Ovary (tissue), 10 donors: Measurements from ENCODE around the gene DCAF10. TPM values are rescaled to one million over a fixed set of nuclear protein-coding genes. Genes with fewer than 3 reads are reported as not detected.
"Not testable (repeated sequence)": the region's sequence is repeated elsewhere in the genome, so short reads cannot be mapped to it uniquely, and the experiment has no call there.

ENCODE experiments used
- DNase-seq, 5 donors: peaks; one replicate each; pipeline ENCODE4 v3.0.0-alpha.2; 2019 to 2020
- H3K27ac ChIP-seq, 2 donors: fragments of 200-600 bp; one replicate each; pipeline versions ENCODE4 v1.5.1 to v1.8.0; 2019 to 2022
- H3K27me3 ChIP-seq: fragments of 200-600 bp; one replicate; pipeline ENCODE4 v1.8.0; 2022
- H3K36me3 ChIP-seq: fragments of 200-600 bp; sonication (generic); one replicate; pipeline ENCODE4 v1.5.1; 2019
- H3K4me1 ChIP-seq: one replicate; pipeline ENCODE4 v1.8.1; 2013; ENCODE audit warnings: mild to moderate bottlenecking, moderate library complexity; ENCODE audit not compliant: insufficient read depth
- H3K4me3 ChIP-seq: fragments of 200-600 bp; sonication (generic); one replicate; pipeline ENCODE4 v1.5.1; 2017
- H3K9me3 ChIP-seq, 2 donors: fragments of 200-600 bp in 1 of 2; sonication (generic) in 1 of 2; one replicate each; pipeline versions ENCODE4 v1.5.1 to v1.8.1; 2013 to 2019; ENCODE audit warnings: mild to moderate bottlenecking in 1 of 2, moderate library complexity in 1 of 2
- CTCF ChIP-seq, 3 donors: fragments of 450-650 bp in 2 of 3; fragments of 200-600 bp in 1 of 3; IDR thresholded peaks; one replicate each; pipeline versions ENCODE4 v1.5.1 to v1.8.0; 2016 to 2022; ENCODE audit warnings: antibody characterized with exemption in 3 of 3, mild to moderate bottlenecking in 1 of 3
- EP300 ChIP-seq: sonication (generic); formaldehyde crosslinking; IDR thresholded peaks from one replicate; pipeline ENCODE4 v1.6.1; 2017; ENCODE audit warnings: antibody characterized with exemption
- POLR2A ChIP-seq: fragments of 450-650 bp; IDR thresholded peaks from one replicate; pipeline ENCODE4 v1.6.1; 2017; ENCODE audit warnings: antibody characterized with exemption, mild to moderate bottlenecking, moderate library complexity
- WGBS, 3 donors: extraction: QIAGEN DNeasy Blood & Tissue Kit in 1 of 3; methylation state at CpG; one replicate each; pipeline versions ENCODE4 v1.1.5 to v1.1.7; 2013 to 2017; 5-methylcytosine and 5-hydroxymethylcytosine counted together
- intact Hi-C, 4 donors: fragments of 100-400 bp; cut with DNase I; formaldehyde crosslinking; loops; one replicate each; pipeline versions ENCODE4 v1.11.0 to v1.15.1; 2022 to 2023
- long read RNA-seq, 3 donors: library from polyadenylated mRNA in 2 of 3; unstranded in 2 of 3; transcript quantifications; one replicate each; pipeline ENCODE4 v2.0.0 and lab custom pipeline, GENCODE V29; 2021 to 2026
- polyA plus RNA-seq, 2 donors: library from polyadenylated mRNA; stranded (reverse); fragments of 200-250 nt in 1 of 2; fragments of 350-450 nt in 1 of 2; fragmentation: Illumina TruSeq in 1 of 2; extraction: RNeasy Lipid Tissue Mini Kit (QIAGEN cat#74804) in 1 of 2; gene quantifications; one replicate each; pipeline ENCODE4 v1.2.3, GENCODE V29; 2013 to 2014
- total RNA-seq, 7 donors: library from RNA; depleted of rRNA in 2 of 7; stranded (reverse); fragments of >200 nt in 2 of 7; fragmentation: NEBNext Ultra II Directional in 3 of 7; extraction: Animal tissue kit (Norgen Biotek cat#: 25700) in 3 of 7; gene quantifications; one replicate each; pipeline versions ENCODE4 v1.1.0 to v1.2.4, GENCODE V29; 2016 to 2023
- donor health status: DM: no; HTN: no; CAD: no; lungs with moderate emphysema.
- donor health status: DM: no; HTN: no; CAD: no.
- donor health status: Bipolar disorder and iron deficiency.
- donor health status: DM: yes; HTN: yes; CAD: no.
- donor health status: DM: no; HTN: no; CAD: no.
- donor health status: DM: yes; HTN: yes; CAD: no.

DCAF10 gene
- total RNA-seq (10 to 100 TPM; 15.9 to 39.8 (median 26.6) TPM), polyA plus RNA-seq (10 to 100 TPM in 1 of 2 donors, 1 to 10 TPM in 1; 9.0 to 16.4 TPM)
- long read RNA-seq, donor 1, partial matches to known transcripts = 6 of 23 reads
- long read RNA-seq, donor 1, other reads (novel, unspliced or antisense) = 13 of 23 reads
- long read RNA-seq, donor 2, transcript DCAF10-202 (7 exons, 3,862 nt) = major isoform, 6 of 13 reads
- long read RNA-seq, donor 2, partial matches to known transcripts = 7 of 13 reads
- long read RNA-seq, donor 2, other reads (novel, unspliced or antisense) = 0 of 13 reads
- long read RNA-seq, donor 3, transcript DCAF10-202 (7 exons, 3,862 nt) = major isoform, 34 of 89 reads
- long read RNA-seq, donor 3, partial matches to known transcripts = 10 of 89 reads
- long read RNA-seq, donor 3, other reads (novel, unspliced or antisense) = 45 of 89 reads

GRCh38 chr9:37800631-37801286 lies at the start of gene DCAF10:
TSS of gene DCAF10 (plus strand) at chr9:37800797. CDS start at chr9:37800867, 70 bp downstream.
- peak within 1 kb of the TSS; percentile 25 to 50 for H3K27ac ChIP-seq
- TF ChIP-seq CTCF (IDR thresholded peaks at IDR 0.05) (no peak), EP300 (no peak), POLR2A (peak; percentile 72)
- 0 to 1% (median 0%) methylated on average over 54 to 72 of the region's 72 CpGs for WGBS, 3 donors
- H3K27me3 ChIP-seq = no peaks in the 10 kb centered on the region
- H3K4me3 ChIP-seq = peak within 1 kb of the TSS; percentile 99
- DNase-seq = peak; percentile 75 to 92 (median 84)
- peaks cover 19% of the 10 kb centered on the region for H3K4me1 ChIP-seq
- H3K9me3 ChIP-seq = no peaks in the 10 kb centered on the region
- H3K36me3 ChIP-seq = no peaks in the 10 kb centered on the region
- intact Hi-C loops = no loop called here

- no peaks in the 10 kb centered on the region for H3K9me3 ChIP-seq
- no peaks in the 10 kb centered on the region for H3K36me3 ChIP-seq
- no peaks in the 10 kb centered on the region for H3K27me3 ChIP-seq
- TF ChIP-seq EP300 (no peak), POLR2A (no peak), CTCF (IDR thresholded peaks at IDR 0.05) (no peak)
- intact Hi-C loops = no loop called here
- no peak overlapping the region for H3K27ac ChIP-seq
- H3K4me3 ChIP-seq = no peak overlapping the region
- DNase-seq = no peak
- H3K4me1 ChIP-seq = peaks cover 3% of the 10 kb centered on the region
- 78 to 79% (median 78%) methylated on average over 6 of the region's 6 CpGs for whole genome bisulfite sequencing, 3 donors
These were observed 49.4 kb upstream of the DCAF10 start for GRCh38 chr9:37751186-37751585.

- H3K4me1 ChIP-seq, H3K36me3 ChIP-seq, intact Hi-C loops, H3K4me3 ChIP-seq, DNase-seq, H3K9me3 ChIP-seq, H3K27me3 ChIP-seq, H3K27ac ChIP-seq: not testable (repeated sequence)
- 84 to 93% (median 88%) methylated on average over 14 to 30 of the region's 30 CpGs for WGBS, 3 donors
These were observed 48.9 kb upstream of the DCAF10 start for GRCh38 chr9:37751704-37752103.

- H3K27ac ChIP-seq, H3K4me3 ChIP-seq, H3K36me3 ChIP-seq, H3K9me3 ChIP-seq, H3K4me1 ChIP-seq, DNase-seq, H3K27me3 ChIP-seq, intact Hi-C loops: not testable (repeated sequence)
- 94 to 100% (median 95%) methylated on average over 2 to 13 of the region's 13 CpGs for WGBS, 3 donors
These were observed 48.5 kb upstream of the DCAF10 start for GRCh38 chr9:37752112-37752511.

- intact Hi-C loops = no loop called here
- H3K4me1 ChIP-seq = peaks cover 3% of the 10 kb centered on the region
- TF ChIP-seq POLR2A = no peak
- no peak for TF ChIP-seq EP300
- TF ChIP-seq CTCF (IDR thresholded peaks at IDR 0.05) = no peak
- DNase-seq = peak in 2 of 5 donors; percentile 31 to 37
- 88 to 90% (median 89%) methylated on average over 29 of the region's 29 CpGs for WGBS, 3 donors
- H3K27ac ChIP-seq = peak overlapping the region in 1 of 2 donors; percentile 61
- H3K9me3 ChIP-seq = no peaks in the 10 kb centered on the region
- H3K27me3 ChIP-seq = no peaks in the 10 kb centered on the region
- no peaks in the 10 kb centered on the region for H3K36me3 ChIP-seq
- peak overlapping the region; percentile 87 for H3K4me3 ChIP-seq
These were observed 47.7 kb upstream of the DCAF10 start for GRCh38 chr9:37752642-37753488.
